ENCODE results near the gene SIRT2. TPM values are rescaled to one million over a fixed set of nuclear protein-coding genes. Genes with fewer than 3 reads are reported as not detected.

SIRT2 gene
- total RNA-seq, 1 experiment from 2014 or later: 15.4 TPM

DNA sequence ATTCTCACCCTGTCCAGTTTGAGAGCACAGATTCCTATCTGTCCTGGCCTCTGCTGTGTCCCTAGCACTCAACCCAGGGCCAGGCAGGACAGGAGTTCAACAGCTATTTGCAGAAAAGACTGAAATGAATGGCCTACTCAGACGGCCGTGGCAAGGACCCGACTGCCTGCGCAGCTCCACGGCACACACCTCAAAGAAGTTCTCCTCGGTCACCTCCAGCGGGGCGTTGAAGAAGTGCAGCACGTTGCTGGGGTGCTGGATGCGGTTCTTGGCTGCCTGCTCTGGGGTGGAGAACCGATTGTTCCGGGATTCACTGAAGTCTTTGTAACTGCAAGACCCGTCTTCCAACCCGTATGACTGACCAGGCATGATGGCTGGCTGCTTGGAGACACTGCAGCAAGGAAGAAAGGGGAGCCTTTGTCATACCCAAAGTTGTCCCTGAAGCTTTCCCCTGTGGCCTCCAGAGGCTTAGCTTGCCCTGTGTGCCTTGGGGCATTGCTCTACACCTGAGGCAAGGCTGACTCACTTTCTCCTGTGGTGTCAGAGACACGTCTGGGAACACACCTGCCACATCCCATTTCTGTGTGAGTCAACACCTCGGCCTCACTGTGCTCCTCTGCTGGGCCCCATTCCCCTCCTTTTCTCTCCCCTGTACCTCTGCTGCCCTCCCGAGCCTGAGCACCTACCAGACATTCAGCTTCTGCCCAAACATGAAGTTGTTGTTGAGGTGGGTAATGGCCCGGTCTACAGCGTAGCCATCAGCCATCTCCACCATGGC lies 61.0 kb downstream of the SIRT2 start (continued):
- TF ChIP-seq SIN3A (IDR thresholded peaks at IDR 0.05; ENCODE audit: low read depth): 0 out of 2 replicates have a peak, but pooled peaks have one; percentile 26
- TF ChIP-seq EZH2phosphoT487 (IDR thresholded peaks at IDR 0.05; ENCODE audit: borderline replicate concordance): no peak
- no peak for TF ChIP-seq YY1 (IDR thresholded peaks at IDR 0.05; ENCODE audit: extremely low read depth, insufficient replicate concordance, low read depth, low read length)
- no peak for TF ChIP-seq CEBPB (IDR thresholded peaks at IDR 0.05; ENCODE audit: low read depth)
- peak; percentile 44; the same call in 1 of the 2 replicates for TF ChIP-seq SP1 (IDR thresholded peaks at IDR 0.05; ENCODE audit: low read depth)

- ChIA-PET RAD21 (ENCODE audit: low non-redundant PET in 1 of 2, low total read pairs in 2 of 2, uncharacterized antibody in 2 of 2, unreplicated experiment in 2 of 2) (no interaction called here), CTCF (interaction anchor here (0.9 to 1.4 kb wide), 3 partner anchors 68 to 435 kb away, joined by 3 to 4 read pairs (median 4); partner anchors contain the start of gene FAM98C), POLR2A (interaction anchor here (2.4 to 3.0 kb wide), 2 partner anchors 11 to 15 kb away, joined by 10 to 16 read pairs; no protein-coding TSS in a partner anchor)
- no peak overlapping the region for H2AFZ ChIP-seq (ENCODE audit: low read depth, low read length, poor library complexity, severe bottlenecking)
- BruUV-seq (replicated peaks): TSS peak; percentile 5
- ATAC-seq (no peak), DNase-seq (ENCODE audit: low read depth, low spot score) (no peak)
- peaks cover 19% of the 10 kb centered on the region; the same call in 1 of the 2 replicates for H4K20me1 ChIP-seq (ENCODE audit: insufficient read depth)
- peaks cover 0 to 26% of the 10 kb centered on the region in 2 experiments; a peak in 3 of 4 replicates for H3K4me1 ChIP-seq (ENCODE audit: control insufficient read depth in 1 of 2, insufficient read depth in 2 of 2, low read length in 2 of 2)
- no peak overlapping the region for H3K4me3 ChIP-seq (replicated peaks in 1 of 2; ENCODE audit: low read depth in 1 of 2, low read length in 2 of 2)
- H3K27me3 ChIP-seq (ENCODE audit: insufficient read depth, low read length): no peaks in the 10 kb centered on the region
- H3K9me2 ChIP-seq (ENCODE audit: insufficient read depth): no peaks in the 10 kb centered on the region
- peaks cover 31% of the 10 kb centered on the region for H3K79me2 ChIP-seq (ENCODE audit: insufficient read depth, low read length)
- H3K9me3 ChIP-seq (ENCODE audit: control insufficient read depth in 1 of 2, insufficient read depth in 1 of 2, low read depth in 1 of 2, low read length in 2 of 2): no peaks in the 10 kb centered on the region
- H3K4me2 ChIP-seq (ENCODE audit: low read length): no peak overlapping the region
- H3K27ac ChIP-seq (ENCODE audit: low read depth, low read length): peak overlapping the region; percentile 15
- H3K9ac ChIP-seq (ENCODE audit: low read length): no peak overlapping the region
- intact Hi-C loops (cut with micrococcal nuclease): no loop called here
- H3K36me3 ChIP-seq (ENCODE audit: control insufficient read depth in 1 of 2, insufficient read depth in 2 of 2, low read length in 2 of 2): peaks cover 52 to 64% of the 10 kb centered on the region in 2 experiments
- TF ChIP-seq CTCF (IDR thresholded peaks at IDR 0.05 in 2 of 3, conservative IDR thresholded peaks at IDR 0.05 in 1 of 3; ENCODE audit: borderline replicate concordance in 1 of 3, insufficient read depth in 1 of 3, low read depth in 2 of 3, low read length in 2 of 3) (no peak), CBX3 (IDR thresholded peaks at IDR 0.05; ENCODE audit: low read depth) (no peak), ELF1 (IDR thresholded peaks at IDR 0.05; ENCODE audit: borderline replicate concordance, low read depth) (no peak), SRF (IDR thresholded peaks at IDR 0.05; ENCODE audit: low read depth) (no peak), TCF7L2 (IDR thresholded peaks at IDR 0.05; ENCODE audit: borderline replicate concordance, extremely low read depth, insufficient read depth, insufficient read length) (no peak), RAD21 (IDR thresholded peaks at IDR 0.05; ENCODE audit: low read depth) (no peak), JUND (IDR thresholded peaks at IDR 0.05) (no peak), REST (IDR thresholded peaks at IDR 0.05; ENCODE audit: low read depth) (no peak), EZH2phosphoT487 (IDR thresholded peaks at IDR 0.05; ENCODE audit: borderline replicate concordance) (no peak), EGR1 (IDR thresholded peaks at IDR 0.05; ENCODE audit: low read depth) (no peak), SIN3A (IDR thresholded peaks at IDR 0.05; ENCODE audit: low read depth) (no peak), CEBPB (IDR thresholded peaks at IDR 0.05; ENCODE audit: low read depth) (no peak), POLR2A (IDR thresholded peaks at IDR 0.05; ENCODE audit: borderline replicate concordance, extremely low read depth, insufficient read depth, insufficient read length) (no peak)
- TF ChIP-seq, protein P1, sequence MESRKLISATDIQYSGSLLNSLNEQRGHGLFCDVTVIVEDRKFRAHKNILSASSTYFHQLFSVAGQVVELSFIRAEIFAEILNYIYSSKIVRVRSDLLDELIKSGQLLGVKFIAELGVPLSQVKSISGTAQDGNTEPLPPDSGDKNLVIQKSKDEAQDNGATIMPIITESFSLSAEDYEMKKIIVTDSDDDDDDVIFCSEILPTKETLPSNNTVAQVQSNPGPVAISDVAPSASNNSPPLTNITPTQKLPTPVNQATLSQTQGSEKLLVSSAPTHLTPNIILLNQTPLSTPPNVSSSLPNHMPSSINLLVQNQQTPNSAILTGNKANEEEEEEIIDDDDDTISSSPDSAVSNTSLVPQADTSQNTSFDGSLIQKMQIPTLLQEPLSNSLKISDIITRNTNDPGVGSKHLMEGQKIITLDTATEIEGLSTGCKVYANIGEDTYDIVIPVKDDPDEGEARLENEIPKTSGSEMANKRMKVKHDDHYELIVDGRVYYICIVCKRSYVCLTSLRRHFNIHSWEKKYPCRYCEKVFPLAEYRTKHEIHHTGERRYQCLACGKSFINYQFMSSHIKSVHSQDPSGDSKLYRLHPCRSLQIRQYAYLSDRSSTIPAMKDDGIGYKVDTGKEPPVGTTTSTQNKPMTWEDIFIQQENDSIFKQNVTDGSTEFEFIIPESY (IDR thresholded peaks at IDR 0.05; ENCODE audit: extremely low read depth, insufficient replicate concordance, low read length): no peak
Observed at GRCh38 chr19:38837656-38838121, 61.7 kb downstream of the SIRT2 start.

All from HCT116 (cell line).